ENCODE measurements around the gene SLC26A6.

SLC26A6 gene

GRCh38 chr3:48595526-48596121 is 39.6 kb downstream of the SLC26A6 start:
- H3K4me1 ChIP-seq (ENCODE audit: control insufficient read depth in 1 of 2, insufficient read depth in 2 of 2, low read length in 2 of 2): peaks cover 55% of the 10 kb centered on the region in 2 experiments
- no CpG with 5 or more reads among the region's 10 CpGs for WGBS (ENCODE audit: extremely low coverage, insufficient coverage, insufficient read length)

GRCh38 chr3:48595075-48595525 is 40.2 kb downstream of the SLC26A6 start, which contains the start of gene COL7A1:
COL7A1 (minus strand) TSS chr3:48595329; CDS start chr3:48595159, 170 bp downstream.
- Histone ChIP-seq H3K18ac (ENCODE audit: low read length) (peak within 1 kb of the TSS; percentile 83), H2AFZ (ENCODE audit: insufficient read depth, low read length, poor library complexity) (peak within 1 kb of the TSS; percentile 21), H3K4me1 (ENCODE audit: control insufficient read depth in 1 of 2, insufficient read depth in 2 of 2, low read length in 2 of 2) (peaks cover 55% of the 10 kb centered on the region in 2 experiments), H3K4me2 (ENCODE audit: low read length) (peak within 1 kb of the TSS; percentile 28), H3K27ac (ENCODE audit: low read depth, low read length) (peak within 1 kb of the TSS; percentile 93), H4K8ac (ENCODE audit: low read depth, low read length) (peak within 1 kb of the TSS; percentile 71), H3K4me3 (ENCODE audit: low read depth, low read length) (peak within 1 kb of the TSS; percentile 13), H3K23ac (ENCODE audit: low read length) (no peak within 1 kb of the TSS), H4K12ac (ENCODE audit: low read depth, low read length) (peak within 1 kb of the TSS; percentile 18), H3K79me2 (ENCODE audit: control insufficient read depth, insufficient read depth, low read length, poor library complexity) (peaks cover 14% of the 10 kb centered on the region), H3K27me3 (ENCODE audit: insufficient read depth, low read length) (no peaks in the 10 kb centered on the region), H3K36me3 (ENCODE audit: control insufficient read depth in 1 of 2, insufficient read depth in 2 of 2, low read length in 2 of 2) (peaks cover 43 to 45% of the 10 kb centered on the region in 2 experiments), H3K9ac (ENCODE audit: low read length) (no peak within 1 kb of the TSS), H2AK5ac (ENCODE audit: low read length) (peak within 1 kb of the TSS; percentile 75), H3K4ac (ENCODE audit: low read depth, low read length) (peak within 1 kb of the TSS; percentile 71), H4K91ac (ENCODE audit: low read depth, low read length) (peak within 1 kb of the TSS; percentile 94), H2BK12ac (ENCODE audit: low read length) (peak within 1 kb of the TSS; percentile 90), H3K14ac (ENCODE audit: low read length) (peak within 1 kb of the TSS; percentile 86), H2BK120ac (ENCODE audit: insufficient read depth, low read length, poor library complexity) (peak within 1 kb of the TSS; percentile 88), H3K79me1 (ENCODE audit: low read length) (peaks cover 42% of the 10 kb centered on the region), H2BK5ac (ENCODE audit: low read depth, low read length, poor library complexity) (peak within 1 kb of the TSS; percentile 87), H3K9me3 (ENCODE audit: insufficient read depth, low read depth, low read length) (no peaks in the 10 kb centered on the region)
- no CpG with 5 or more reads among the region's 35 CpGs for WGBS (ENCODE audit: extremely low coverage, insufficient coverage, insufficient read length)
- no peak for DNase-seq

More at GRCh38 chr3:48595526-48596121, 39.6 kb downstream of the SLC26A6 start:
- DNase-seq: peak; percentile 68 to 69
- no peak overlapping the region for H3K4me3 ChIP-seq (ENCODE audit: low read depth, low read length)
- H3K9me3 ChIP-seq (ENCODE audit: insufficient read depth, low read depth, low read length): no peaks in the 10 kb centered on the region
- H2AFZ ChIP-seq (ENCODE audit: insufficient read depth, low read length, poor library complexity): no peak overlapping the region
- H4K12ac ChIP-seq (ENCODE audit: low read depth, low read length): peak overlapping the region; percentile 18
- H3K14ac ChIP-seq (ENCODE audit: low read length): peak overlapping the region; percentile 86
- H3K23ac ChIP-seq (ENCODE audit: low read length): no peak overlapping the region
- peak overlapping the region; percentile 88 for H2BK120ac ChIP-seq (ENCODE audit: insufficient read depth, low read length, poor library complexity)
- H2BK5ac ChIP-seq (ENCODE audit: low read depth, low read length, poor library complexity): peak overlapping the region; percentile 87
- peaks cover 14% of the 10 kb centered on the region for H3K79me2 ChIP-seq (ENCODE audit: control insufficient read depth, insufficient read depth, low read length, poor library complexity)
- H3K9ac ChIP-seq (ENCODE audit: low read length): no peak overlapping the region
- peak overlapping the region; percentile 75 for H2AK5ac ChIP-seq (ENCODE audit: low read length)
- peaks cover 42% of the 10 kb centered on the region for H3K79me1 ChIP-seq (ENCODE audit: low read length)
- peak overlapping the region; percentile 84 for H2BK12ac ChIP-seq (ENCODE audit: low read length)
- peak overlapping the region; percentile 83 for H3K18ac ChIP-seq (ENCODE audit: low read length)
- peak overlapping the region; percentile 93 for H3K27ac ChIP-seq (ENCODE audit: low read depth, low read length)
- peak overlapping the region; percentile 71 for H4K8ac ChIP-seq (ENCODE audit: low read depth, low read length)
- H4K91ac ChIP-seq (ENCODE audit: low read depth, low read length): peak overlapping the region; percentile 79
- H3K4ac ChIP-seq (ENCODE audit: low read depth, low read length): peak overlapping the region; percentile 46
- H3K4me2 ChIP-seq (ENCODE audit: low read length): peak overlapping the region; percentile 18
- no peaks in the 10 kb centered on the region for H3K27me3 ChIP-seq (ENCODE audit: insufficient read depth, low read length)
- peaks cover 48% of the 10 kb centered on the region in 2 experiments for H3K36me3 ChIP-seq (ENCODE audit: control insufficient read depth in 1 of 2, insufficient read depth in 2 of 2, low read length in 2 of 2)

- H4K8ac ChIP-seq (ENCODE audit: low read depth, low read length): peak overlapping the region; percentile 68
- H3K4me2 ChIP-seq (ENCODE audit: low read length): peak overlapping the region; percentile 28
- H2BK12ac ChIP-seq (ENCODE audit: low read length): peak overlapping the region; percentile 90
- H3K79me1 ChIP-seq (ENCODE audit: low read length): peaks cover 42% of the 10 kb centered on the region
- peak in 1 of 2 donors; percentile 14 for DNase-seq
- no peaks in the 10 kb centered on the region for H3K27me3 ChIP-seq (ENCODE audit: insufficient read depth, low read length)
- H3K4me1 ChIP-seq (ENCODE audit: control insufficient read depth in 1 of 2, insufficient read depth in 2 of 2, low read length in 2 of 2): peaks cover 51 to 52% of the 10 kb centered on the region in 2 experiments
- no peak overlapping the region for H3K23ac ChIP-seq (ENCODE audit: low read length)
- no peak overlapping the region for H4K12ac ChIP-seq (ENCODE audit: low read depth, low read length)
- peak overlapping the region; percentile 11 for H3K4me3 ChIP-seq (ENCODE audit: low read depth, low read length)
- peak overlapping the region; percentile 75 for H3K14ac ChIP-seq (ENCODE audit: low read length)
- peak overlapping the region; percentile 73 for H3K18ac ChIP-seq (ENCODE audit: low read length)
- H4K91ac ChIP-seq (ENCODE audit: low read depth, low read length): peak overlapping the region; percentile 94
- H3K9ac ChIP-seq (ENCODE audit: low read length): no peak overlapping the region
- H2AK5ac ChIP-seq (ENCODE audit: low read length): peak overlapping the region; percentile 70
- H2BK5ac ChIP-seq (ENCODE audit: low read depth, low read length, poor library complexity): peak overlapping the region; percentile 54
- H3K36me3 ChIP-seq (ENCODE audit: control insufficient read depth in 1 of 2, insufficient read depth in 2 of 2, low read length in 2 of 2): peaks cover 38 to 40% of the 10 kb centered on the region in 2 experiments
- peak overlapping the region; percentile 21 for H2AFZ ChIP-seq (ENCODE audit: insufficient read depth, low read length, poor library complexity)
- peak overlapping the region; percentile 88 for H2BK120ac ChIP-seq (ENCODE audit: insufficient read depth, low read length, poor library complexity)
- peaks cover 14% of the 10 kb centered on the region for H3K79me2 ChIP-seq (ENCODE audit: control insufficient read depth, insufficient read depth, low read length, poor library complexity)
- peak overlapping the region; percentile 59 for H3K27ac ChIP-seq (ENCODE audit: low read depth, low read length)
- no CpG with 5 or more reads among the region's 39 CpGs for WGBS (ENCODE audit: extremely low coverage, insufficient coverage, insufficient read length)
- H3K9me3 ChIP-seq (ENCODE audit: insufficient read depth, low read depth, low read length): no peaks in the 10 kb centered on the region
- peak overlapping the region; percentile 71 for H3K4ac ChIP-seq (ENCODE audit: low read depth, low read length)
Observed at GRCh38 chr3:48594417-48595049, 40.7 kb downstream of the SLC26A6 start.

- Histone ChIP-seq H4K91ac (ENCODE audit: low read depth, low read length) (no peak overlapping the region), H3K4me3 (ENCODE audit: low read depth, low read length) (no peak overlapping the region), H3K36me3 (ENCODE audit: control insufficient read depth in 1 of 2, insufficient read depth in 2 of 2, low read length in 2 of 2) (peaks cover 34 to 43% of the 10 kb centered on the region in 2 experiments), H3K14ac (ENCODE audit: low read length) (no peak overlapping the region), H3K4me1 (ENCODE audit: control insufficient read depth in 1 of 2, insufficient read depth in 2 of 2, low read length in 2 of 2) (peaks cover 39 to 40% of the 10 kb centered on the region in 2 experiments), H3K23ac (ENCODE audit: low read length) (no peak overlapping the region), H2AK5ac (ENCODE audit: low read length) (peak overlapping the region; percentile 15), H3K18ac (ENCODE audit: low read length) (no peak overlapping the region), H3K9ac (ENCODE audit: low read length) (no peak overlapping the region), H4K8ac (ENCODE audit: low read depth, low read length) (no peak overlapping the region), H2BK120ac (ENCODE audit: insufficient read depth, low read length, poor library complexity) (no peak overlapping the region), H3K79me1 (ENCODE audit: low read length) (peaks cover 34% of the 10 kb centered on the region), H2BK5ac (ENCODE audit: low read depth, low read length, poor library complexity) (no peak overlapping the region), H2AFZ (ENCODE audit: insufficient read depth, low read length, poor library complexity) (no peak overlapping the region), H3K4ac (ENCODE audit: low read depth, low read length) (no peak overlapping the region), H3K79me2 (ENCODE audit: control insufficient read depth, insufficient read depth, low read length, poor library complexity) (peaks cover 14% of the 10 kb centered on the region), H3K27ac (ENCODE audit: low read depth, low read length) (no peak overlapping the region), H3K27me3 (ENCODE audit: insufficient read depth, low read length) (no peaks in the 10 kb centered on the region), H3K4me2 (ENCODE audit: low read length) (no peak overlapping the region), H4K12ac (ENCODE audit: low read depth, low read length) (no peak overlapping the region), H3K9me3 (ENCODE audit: insufficient read depth, low read depth, low read length) (peaks cover 4% of the 10 kb centered on the region), H2BK12ac (ENCODE audit: low read length) (no peak overlapping the region)
- no peak for DNase-seq
- no CpG with 5 or more reads among the region's 9 CpGs for WGBS (ENCODE audit: extremely low coverage, insufficient coverage, insufficient read length)
Observed at GRCh38 chr3:48593337-48593736, 41.9 kb downstream of the SLC26A6 start.
